ENCODE results near the gene CSPG4. TPM values are rescaled to one million over a fixed set of nuclear protein-coding genes. Genes with fewer than 3 reads are reported as not detected.

Gene CSPG4
- total and polyA plus RNA-seq, 9 of the 15 experiments (the other 6 are each of a cell fraction or from before 2014, with no cell fraction given), result under 0.01 to 0.07 (median 0.04) TPM; not detected in 5

DNA sequence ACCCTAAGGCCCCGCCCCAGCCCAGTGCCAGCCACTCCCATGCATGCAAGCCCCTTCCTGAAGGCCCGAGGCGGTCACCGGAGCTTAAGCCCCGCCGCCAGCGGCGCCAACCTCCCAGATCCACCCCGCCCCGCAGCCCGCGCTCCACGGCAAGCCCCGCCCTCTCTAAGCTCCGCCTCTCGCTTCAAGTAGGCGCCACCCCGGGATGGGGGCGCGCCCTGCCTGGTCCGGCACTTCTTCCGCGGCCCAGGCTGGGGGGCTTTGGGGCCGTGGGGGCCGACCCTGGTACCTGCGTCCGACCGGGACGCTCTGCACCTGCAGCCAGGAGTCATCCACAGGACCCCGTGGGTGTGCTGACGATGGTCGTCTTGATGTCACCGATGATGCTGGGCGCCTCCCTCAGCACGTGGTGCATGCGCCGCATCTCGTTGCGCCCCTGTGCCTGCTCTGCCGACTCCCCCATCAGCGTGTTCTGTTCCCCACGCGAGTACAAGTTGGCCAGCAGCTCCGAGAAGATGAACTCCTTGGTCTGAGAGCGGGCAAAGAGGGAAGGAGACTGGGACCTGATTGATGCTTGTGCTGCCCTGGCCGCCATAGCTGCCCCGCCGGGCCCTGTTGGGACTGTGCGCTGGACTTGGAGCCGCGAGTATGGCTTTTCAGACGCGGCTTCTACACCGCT lies 26.1 kb upstream of the CSPG4 start (continued):
- no peak for TF ChIP-seq GMEB1 (CRISPR knock-in tag; IDR thresholded peaks at IDR 0.05)
- 0 out of 2 replicates have a peak, but pooled peaks have one; percentile 12 for TF ChIP-seq ETV1 (tag; conservative IDR thresholded peaks at IDR 0.05; ENCODE audit: low read depth)
- TF ChIP-seq ARID2 (IDR thresholded peaks at IDR 0.05), result no peak
- no peak for TF ChIP-seq NONO (IDR thresholded peaks at IDR 0.05; ENCODE audit: low read depth in 2 of 2, low read length in 1 of 2)
- TF ChIP-seq, protein P1, sequence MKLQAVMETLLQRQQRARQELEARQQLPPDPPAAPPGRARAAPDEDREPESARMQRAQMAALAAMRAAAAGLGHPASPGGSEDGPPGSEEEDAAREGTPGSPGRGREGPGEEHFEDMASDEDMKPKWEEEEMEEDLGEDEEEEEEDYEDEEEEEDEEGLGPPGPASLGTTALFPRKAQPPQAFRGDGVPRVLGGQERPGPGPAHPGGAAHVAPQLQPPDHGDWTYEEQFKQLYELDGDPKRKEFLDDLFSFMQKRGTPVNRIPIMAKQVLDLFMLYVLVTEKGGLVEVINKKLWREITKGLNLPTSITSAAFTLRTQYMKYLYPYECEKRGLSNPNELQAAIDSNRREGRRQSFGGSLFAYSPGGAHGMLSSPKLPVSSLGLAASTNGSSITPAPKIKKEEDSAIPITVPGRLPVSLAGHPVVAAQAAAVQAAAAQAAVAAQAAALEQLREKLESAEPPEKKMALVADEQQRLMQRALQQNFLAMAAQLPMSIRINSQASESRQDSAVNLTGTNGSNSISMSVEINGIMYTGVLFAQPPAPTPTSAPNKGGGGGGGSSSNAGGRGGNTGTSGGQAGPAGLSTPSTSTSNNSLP (IDR thresholded peaks at IDR 0.05; ENCODE audit: borderline replicate concordance, low read depth, low read length), result no peak
- no peak for TF ChIP-seq HDAC8 (tag; IDR thresholded peaks at IDR 0.05)
- TF ChIP-seq ZBTB12 (CRISPR knock-in tag; IDR thresholded peaks at IDR 0.05), result no peak
- no peak for TF ChIP-seq ARID3B (CRISPR knock-in tag; IDR thresholded peaks at IDR 0.05; ENCODE audit: borderline replicate concordance)
- TF ChIP-seq TEAD1 (CRISPR knock-in tag; IDR thresholded peaks at IDR 0.05), result peak in 1 of 2 experiments; percentile 80; a peak in 1 of 4 replicates
- no peak for TF ChIP-seq MEIS2 (IDR thresholded peaks at IDR 0.05; ENCODE audit: partially characterized antibody)
- peak; percentile 52; the same call in 1 of the 2 replicates for TF ChIP-seq NFRKB (IDR thresholded peaks at IDR 0.05; ENCODE audit: low read depth)
- TF ChIP-seq, protein P2, sequence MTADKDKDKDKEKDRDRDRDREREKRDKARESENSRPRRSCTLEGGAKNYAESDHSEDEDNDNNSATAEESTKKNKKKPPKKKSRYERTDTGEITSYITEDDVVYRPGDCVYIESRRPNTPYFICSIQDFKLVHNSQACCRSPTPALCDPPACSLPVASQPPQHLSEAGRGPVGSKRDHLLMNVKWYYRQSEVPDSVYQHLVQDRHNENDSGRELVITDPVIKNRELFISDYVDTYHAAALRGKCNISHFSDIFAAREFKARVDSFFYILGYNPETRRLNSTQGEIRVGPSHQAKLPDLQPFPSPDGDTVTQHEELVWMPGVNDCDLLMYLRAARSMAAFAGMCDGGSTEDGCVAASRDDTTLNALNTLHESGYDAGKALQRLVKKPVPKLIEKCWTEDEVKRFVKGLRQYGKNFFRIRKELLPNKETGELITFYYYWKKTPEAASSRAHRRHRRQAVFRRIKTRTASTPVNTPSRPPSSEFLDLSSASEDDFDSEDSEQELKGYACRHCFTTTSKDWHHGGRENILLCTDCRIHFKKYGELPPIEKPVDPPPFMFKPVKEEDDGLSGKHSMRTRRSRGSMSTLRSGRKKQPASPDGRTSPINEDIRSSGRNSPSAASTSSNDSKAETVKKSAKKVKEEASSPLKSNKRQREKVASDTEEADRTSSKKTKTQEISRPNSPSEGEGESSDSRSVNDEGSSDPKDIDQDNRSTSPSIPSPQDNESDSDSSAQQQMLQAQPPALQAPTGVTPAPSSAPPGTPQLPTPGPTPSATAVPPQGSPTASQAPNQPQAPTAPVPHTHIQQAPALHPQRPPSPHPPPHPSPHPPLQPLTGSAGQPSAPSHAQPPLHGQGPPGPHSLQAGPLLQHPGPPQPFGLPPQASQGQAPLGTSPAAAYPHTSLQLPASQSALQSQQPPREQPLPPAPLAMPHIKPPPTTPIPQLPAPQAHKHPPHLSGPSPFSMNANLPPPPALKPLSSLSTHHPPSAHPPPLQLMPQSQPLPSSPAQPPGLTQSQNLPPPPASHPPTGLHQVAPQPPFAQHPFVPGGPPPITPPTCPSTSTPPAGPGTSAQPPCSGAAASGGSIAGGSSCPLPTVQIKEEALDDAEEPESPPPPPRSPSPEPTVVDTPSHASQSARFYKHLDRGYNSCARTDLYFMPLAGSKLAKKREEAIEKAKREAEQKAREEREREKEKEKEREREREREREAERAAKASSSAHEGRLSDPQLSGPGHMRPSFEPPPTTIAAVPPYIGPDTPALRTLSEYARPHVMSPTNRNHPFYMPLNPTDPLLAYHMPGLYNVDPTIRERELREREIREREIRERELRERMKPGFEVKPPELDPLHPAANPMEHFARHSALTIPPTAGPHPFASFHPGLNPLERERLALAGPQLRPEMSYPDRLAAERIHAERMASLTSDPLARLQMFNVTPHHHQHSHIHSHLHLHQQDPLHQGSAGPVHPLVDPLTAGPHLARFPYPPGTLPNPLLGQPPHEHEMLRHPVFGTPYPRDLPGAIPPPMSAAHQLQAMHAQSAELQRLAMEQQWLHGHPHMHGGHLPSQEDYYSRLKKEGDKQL (CRISPR knock-in tag; IDR thresholded peaks at IDR 0.05; ENCODE audit: borderline replicate concordance), result no peak
